ENCODE measurements around the gene ANKRD9.
"Not testable (repeated sequence)": the region's sequence is repeated elsewhere in the genome, so short reads cannot be mapped to it uniquely, and the experiment has no call there.

Gene ANKRD9, protein sequence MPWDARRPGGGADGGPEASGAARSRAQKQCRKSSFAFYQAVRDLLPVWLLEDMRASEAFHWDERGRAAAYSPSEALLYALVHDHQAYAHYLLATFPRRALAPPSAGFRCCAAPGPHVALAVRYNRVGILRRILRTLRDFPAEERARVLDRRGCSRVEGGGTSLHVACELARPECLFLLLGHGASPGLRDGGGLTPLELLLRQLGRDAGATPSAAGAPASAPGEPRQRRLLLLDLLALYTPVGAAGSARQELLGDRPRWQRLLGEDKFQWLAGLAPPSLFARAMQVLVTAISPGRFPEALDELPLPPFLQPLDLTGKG

DNA sequence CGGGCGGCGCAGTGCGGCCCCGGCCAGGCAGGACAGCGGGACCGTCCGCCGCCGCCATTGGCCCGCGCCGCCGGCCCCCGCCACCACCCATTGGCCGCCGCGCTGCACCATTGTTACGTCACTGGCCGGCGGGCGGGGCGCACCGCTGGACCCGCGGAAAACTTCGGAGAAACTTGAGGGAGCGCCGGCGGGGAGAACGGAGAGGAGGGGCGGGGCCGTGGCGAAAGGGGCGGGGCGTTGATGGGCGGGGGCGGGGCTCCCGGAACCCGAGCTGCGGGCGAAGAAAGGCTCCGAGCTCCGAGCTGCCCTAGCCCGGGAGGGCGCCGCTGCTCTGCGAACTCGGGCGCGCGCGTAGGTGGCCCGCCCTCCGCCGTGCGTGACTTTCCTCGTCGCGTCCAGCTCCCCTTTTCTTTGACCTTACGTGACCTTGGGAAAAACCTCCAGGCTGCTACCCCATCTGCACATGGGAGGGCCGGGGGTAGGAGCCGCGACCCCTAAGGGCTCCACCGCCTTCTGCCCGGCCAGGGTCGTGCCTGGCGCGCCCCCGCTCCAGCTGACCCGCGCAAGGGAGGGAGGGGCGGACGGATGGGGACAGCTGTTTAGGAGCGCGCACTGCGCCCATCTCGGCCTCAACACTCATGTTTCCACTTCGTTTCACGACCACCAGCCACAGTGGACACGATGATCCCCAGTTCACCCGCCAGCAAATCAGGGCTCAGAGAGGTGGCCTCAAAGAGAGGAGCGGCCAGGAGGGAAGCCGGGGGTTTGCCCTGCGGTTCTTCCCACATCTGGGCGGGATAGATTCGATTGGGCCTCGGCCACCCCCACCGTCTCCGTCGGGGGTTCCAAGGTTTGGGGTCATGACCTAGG lies at the start of gene ANKRD9:
TSS of gene ANKRD9 (minus strand) at position 31 of the 870 bp plus-strand sequence. CDS start 1,887 bp downstream, outside the sequence.
- DNase-seq: peak; percentile 96

DNA sequence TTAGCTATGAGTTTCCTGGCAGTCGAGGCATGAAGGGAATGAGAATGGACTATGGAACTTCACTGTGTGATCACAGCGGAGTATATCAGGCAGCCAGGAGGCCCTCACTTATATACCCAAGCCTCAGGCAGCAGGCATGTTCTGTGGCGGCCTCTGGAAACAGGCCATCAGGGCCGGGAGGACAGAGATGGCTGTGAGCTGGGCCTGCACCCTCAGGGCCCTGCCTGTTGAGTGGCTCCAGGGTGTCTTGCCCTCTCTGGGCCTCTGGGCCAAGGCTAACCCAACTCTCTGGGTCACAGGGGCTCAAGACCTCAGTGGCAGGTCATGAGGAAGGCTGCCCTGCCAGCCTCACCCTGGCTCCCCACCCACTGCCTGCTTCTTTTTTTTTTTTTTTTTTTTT lies 49.0 kb upstream of the ANKRD9 start:
- no peak for DNase-seq

DNA sequence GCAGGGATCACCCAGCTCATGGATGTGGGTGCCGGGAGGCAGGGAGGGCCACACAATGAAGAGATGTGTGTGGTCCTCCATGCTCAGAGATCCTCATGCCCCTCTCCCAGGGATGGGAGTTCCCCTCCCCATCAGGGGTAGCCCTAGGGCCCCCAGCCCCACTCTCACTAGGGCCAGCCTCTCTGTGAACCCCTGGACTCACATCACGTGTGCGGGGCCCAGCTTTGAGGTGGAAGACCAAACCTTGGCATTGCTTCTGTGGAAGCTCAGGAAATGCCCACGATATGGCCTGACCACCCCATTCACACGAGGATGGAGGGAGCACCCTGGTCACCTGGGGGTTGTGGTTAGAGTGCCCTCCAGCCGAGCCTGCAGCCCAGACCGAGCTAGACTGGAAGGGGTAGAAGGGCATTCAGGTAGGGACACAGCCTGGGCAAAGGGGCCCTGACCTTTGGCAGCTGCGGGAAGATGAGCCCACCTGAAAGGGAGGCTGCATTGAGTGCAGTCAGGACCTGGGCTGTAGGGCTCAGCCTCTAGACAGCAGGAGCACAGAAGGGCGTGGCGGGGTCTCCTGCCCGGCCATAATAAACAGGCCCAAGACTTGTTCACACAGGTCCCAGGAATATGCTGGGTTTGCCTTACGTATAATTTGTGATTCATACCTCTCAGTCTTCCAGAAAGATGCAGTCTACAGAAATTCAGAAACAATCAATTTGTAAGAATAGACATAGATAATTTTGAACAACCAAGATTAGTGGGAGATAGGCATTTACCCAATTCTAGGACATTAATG lies 48.1 kb upstream of the ANKRD9 start:
- DNase-seq: no peak

DNA sequence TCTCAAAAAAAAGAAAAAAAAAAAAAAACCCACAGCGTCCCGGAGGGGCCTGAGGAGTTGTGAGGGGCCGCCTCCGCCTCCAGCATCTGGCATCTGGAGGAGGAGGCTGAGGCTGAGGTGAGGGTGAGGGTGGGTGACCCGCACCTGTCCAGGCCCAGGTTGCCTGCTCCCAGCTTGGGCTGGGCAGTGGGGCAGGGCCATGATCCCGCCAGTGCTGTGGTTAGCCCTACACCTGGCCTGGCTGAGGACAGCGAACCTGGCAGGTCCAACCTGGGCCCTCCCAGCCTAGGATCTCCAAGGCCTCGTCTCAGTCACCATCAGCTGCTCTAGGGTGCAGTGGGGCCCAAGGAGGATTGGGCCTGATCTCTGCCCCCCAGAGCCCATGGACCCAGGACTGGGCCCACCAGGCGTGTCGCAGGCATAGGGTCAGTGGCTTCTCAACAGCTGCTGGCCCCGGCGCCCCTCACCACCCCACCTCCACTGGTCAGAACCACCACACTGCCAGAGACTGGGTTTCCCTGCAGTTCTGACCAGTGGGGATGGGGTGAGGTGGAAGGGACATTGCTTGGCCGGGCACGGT lies 46.6 kb upstream of the ANKRD9 start:
- DNase-seq: no peak

DNA sequence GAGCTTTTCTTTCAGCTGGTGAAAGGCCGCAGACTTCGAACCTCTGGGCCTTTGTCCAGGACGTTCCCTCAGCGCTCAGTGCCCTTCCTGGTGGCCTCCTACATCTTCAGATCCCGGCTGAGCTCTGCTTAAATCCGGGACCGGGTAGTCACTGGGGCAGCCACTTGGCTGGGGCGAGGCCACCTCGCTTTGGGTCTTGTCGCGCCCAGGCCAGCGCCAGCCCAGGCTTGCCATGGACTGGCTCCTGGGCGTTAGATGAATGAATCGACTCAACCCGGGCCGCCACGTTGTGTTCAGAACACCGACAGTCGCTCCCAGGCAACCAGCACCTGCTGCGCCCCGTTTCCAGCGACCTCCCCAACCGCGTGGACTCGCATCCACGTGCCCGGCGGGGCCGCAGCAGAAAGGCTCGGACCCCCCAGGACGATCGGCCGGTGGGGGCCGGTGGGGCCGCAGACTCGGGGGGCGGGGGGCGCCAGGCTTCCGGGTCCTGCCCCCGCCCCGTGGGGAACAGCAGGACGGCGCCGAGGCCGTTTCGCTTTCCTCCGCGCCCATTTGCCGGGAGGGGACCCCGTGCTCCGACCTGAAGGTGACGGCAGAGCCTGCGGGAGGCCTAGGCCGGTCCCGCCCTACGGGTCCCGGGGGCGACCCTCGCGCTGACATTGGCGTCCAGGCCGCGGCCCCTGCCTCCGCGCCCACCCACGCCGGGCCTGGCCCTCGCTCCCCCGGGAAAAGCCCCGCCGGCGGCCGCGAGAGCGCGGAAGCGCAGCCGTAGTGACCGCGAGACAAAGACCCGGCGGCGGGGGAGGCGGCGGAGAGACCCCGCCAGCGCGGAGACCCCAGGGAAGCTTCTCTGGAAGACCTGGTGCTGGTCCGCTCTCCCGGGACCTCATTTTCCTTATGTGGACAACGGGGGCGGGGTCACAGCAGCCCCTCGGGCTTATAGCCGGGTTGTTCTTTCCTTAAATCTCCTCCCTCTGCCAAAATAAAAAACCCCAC lies 45.5 kb upstream of the ANKRD9 start:
- peak; percentile 64 to 74 for DNase-seq

DNA sequence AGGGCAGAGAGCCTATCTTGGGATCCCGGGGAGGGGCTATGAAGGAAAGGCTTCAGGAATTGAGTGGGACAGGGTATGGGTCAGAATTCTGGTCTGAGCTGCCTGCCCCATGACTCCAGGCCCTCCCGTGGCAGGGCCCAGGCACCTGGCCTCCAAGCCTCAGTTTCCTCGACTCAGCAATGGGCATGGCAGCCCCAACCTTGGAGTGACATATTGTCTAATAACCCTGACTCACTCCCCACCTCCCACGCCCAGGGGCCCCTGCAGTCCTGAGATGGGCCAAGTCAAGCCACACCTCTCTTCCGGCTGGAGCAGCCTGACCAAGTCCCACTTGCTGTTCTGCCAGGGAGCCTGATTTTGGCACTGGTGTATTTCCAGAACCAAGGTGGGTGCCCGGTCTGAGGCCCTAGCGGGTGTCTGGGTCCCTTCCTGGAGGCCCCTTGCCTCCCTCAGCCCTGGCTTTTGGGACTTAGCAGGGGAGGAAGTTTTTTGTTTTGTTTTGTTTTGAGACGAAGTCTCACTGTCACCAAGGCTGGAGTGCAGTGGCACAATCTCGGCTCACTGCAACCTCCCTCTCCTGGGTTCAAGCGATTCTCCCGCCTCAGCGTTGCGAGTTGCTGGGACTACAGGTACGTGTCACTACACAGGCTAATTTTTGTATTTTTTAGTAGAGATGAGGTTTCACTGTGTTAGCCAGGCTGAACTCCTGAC lies 42.6 kb upstream of the ANKRD9 start:
- DNase-seq: peak; percentile 66 to 68

DNA sequence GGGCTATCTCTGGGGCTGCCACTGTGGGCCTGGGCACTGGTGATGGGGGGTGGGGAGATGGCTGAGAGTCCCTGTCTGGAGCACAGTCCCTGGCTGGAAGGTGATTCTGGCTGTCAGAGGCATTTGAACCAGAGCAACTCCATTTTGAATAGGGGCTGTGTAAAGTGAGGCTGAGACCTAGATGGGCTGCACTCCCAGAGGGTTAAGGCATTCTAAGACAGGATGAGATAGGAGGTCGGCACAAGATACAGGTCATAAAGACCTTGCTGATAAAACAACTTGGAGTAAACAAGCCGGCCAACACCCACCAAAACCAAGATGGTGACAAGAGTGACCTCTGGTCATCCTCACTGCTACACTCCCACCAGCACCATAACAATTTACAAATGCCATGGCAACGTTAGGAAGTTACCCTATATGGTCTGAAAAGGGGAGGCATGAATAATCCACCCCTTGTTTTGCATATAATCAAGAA lies 41.4 kb upstream of the ANKRD9 start:
- DNase-seq: not testable (repeated sequence)

DNA sequence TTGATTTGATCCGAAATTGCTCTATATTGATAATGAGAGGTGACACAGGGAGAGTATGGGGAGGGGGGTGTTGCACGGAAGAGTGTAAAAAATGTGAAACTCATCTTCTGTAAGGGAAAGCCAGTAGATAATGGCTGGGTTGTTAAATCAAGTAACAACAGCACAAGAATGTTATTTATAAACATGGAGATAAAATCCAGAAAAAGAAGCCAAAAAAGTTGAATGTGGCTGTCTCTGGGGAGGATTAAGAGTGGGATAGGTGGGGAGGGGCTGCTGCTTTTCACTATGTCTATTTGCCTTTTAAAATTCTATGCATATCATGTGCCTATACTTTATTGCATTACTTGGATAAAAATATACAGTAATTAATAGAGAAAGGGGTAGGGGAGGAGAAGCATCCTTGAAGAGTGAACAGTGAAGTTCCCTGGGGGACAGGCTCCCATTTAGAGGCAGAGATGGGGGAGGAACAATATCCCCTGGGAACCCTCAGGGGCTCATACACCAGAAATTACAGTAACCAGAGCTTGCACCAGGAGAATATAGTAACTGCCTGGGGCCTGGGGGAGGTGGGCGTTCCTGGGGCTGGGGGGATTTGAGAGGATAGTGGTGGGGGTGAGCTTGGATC lies 39.2 kb upstream of the ANKRD9 start:
- DNase-seq: no peak

DNA sequence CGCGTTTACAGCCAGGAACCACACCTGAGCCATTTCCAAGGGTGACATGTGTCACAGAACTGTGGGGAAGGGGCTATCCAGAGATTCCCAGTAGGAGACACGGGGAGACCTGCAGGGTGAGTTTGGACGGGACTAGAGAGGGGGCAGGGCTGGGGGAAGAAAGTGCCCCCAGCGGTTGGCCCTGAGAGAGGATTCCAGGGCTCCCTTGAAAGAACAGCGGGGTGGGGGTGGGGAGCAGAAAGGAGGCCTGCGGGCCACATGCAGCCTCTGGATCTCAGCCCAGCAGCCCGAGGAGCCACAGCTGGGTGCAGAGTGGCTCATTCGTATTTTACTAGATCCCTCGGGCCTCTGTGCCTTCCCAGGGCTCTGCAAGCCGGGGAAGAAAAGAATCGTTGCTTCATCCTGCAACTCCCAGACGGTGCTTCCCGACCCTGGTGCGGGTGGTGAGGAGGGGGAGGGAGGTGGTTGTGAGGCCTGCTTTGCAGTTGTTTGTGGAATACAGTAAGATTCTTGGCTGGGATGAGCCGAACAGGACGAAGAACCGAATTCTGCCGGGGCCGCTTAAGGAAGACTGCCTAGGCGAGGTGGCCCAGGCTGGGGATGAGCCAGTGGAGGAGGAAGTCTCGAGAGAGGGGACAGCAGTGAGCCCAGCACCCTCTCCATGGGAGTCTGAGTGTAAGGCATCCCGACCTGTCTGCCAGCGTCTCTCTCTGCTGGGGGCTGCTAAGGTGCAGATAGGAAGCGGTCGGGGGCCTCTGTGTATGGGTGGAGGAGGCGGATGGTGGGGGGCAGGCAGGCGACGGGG lies 36.1 kb upstream of the ANKRD9 start:
- no peak for DNase-seq

DNA sequence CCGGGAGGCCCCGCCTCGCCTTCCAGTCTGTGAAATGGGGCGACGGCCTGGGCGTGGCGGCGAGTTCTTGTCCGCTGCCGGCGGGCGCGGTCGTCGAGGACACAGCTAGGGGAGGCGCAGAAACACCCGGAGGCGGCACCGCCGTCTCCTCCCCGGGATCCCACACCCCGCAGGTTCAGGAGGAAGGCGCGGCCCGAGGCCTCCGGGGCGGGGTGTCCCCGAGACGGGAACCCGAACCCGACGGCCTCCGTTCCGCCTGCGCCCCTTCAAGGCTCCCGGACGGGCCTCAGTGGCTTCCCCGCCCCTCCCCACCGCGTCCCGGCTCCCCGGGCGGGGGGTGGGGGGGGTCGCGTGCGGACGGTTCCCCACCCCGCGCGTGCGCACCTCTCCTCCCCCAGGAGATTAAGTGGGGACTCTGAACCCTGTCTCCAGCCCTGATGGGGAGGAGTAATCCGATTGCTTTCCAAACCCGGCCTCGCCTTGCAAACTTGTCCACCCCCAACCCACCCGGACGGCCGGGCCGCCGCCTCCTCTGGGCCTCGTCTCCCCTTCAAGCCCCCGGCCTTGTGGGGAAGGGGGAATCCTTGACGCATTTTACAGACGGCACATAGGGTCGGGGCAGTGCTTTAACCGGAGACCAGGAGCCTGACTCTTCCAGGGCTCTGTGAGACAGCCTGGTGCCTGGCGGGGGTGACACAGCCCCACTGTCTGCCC lies 35.3 kb upstream of the ANKRD9 start:
- DNase-seq: peak in 1 of 2 experiments; percentile 40

DNA sequence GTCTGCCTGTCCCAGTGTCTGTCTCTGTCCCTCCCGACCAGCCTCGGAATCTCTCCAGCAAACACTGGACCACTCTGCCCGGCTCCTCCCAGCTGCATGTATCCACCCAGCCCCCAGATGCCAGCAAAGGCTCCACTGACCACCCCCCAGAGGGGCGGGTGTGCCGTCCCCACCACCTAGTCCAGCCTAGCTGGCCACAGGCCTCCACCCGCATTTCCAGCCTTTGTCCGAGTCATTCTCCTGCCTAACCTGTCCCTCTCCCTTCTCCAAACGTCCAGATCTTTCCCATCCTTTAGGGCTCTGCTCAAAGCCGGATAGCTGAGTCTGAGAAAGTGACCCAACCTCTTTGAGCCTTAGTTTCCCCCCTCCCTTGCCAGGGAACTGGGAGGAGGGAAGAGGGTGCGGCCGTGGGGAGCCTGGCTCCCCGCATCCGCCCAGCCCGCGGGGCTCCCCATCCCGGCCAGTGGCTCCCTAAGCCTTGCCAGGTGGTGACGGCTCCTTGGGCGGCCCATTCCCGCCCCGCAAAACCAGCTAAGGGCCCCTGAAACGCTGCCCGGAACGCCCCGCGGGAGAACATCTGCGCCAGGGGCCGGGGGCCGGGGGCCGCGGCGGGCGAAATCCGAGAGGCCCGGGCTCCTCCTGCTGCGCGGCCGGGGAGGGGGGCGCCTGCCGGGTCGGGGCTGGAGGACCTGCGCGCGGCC lies 34.6 kb upstream of the ANKRD9 start:
- no peak for DNase-seq

DNA sequence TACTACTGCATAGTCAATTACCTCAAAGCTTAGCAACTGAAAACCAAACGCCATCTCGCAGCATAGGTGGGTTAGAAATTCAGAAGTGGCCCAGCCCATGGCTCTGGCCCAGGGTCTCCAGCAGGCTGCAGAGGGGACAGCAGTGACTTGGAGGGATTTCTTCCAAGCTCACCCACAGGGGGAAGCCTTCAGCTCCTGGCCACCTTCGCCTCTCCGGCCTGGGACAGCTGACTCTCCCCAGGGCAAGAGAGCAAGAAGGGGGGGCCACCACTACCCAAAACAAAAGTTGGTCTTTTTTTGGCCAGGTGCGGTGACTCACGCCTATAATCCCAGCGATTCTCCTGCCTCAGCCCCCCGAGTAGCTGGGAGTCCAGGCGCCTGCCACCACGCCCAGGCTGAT lies 32.2 kb upstream of the ANKRD9 start:
- DNase-seq: no peak

DNA sequence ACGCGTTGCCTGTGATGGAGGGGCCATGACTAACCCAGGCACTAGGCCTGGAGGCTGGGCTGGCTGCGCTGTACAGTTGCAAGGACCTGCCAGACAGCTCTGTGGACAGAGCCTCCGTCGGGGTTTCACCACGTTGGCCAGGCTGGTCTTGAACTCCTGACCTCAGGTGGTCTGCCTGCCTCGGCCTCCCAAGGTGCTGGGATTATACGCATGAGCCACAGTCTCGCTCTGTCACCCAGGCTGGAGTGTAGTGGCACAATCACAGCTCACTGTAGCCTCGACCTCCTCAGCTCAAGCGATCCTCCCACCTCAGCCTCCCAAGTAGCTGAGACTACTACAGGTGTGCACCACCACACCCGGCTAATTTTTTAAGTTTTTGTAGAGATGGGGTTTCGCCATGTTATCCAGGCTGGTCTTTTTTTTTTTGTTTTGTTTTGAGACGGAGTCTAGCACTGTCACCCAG lies 31.5 kb upstream of the ANKRD9 start:
- not testable (repeated sequence) for DNase-seq

DNA sequence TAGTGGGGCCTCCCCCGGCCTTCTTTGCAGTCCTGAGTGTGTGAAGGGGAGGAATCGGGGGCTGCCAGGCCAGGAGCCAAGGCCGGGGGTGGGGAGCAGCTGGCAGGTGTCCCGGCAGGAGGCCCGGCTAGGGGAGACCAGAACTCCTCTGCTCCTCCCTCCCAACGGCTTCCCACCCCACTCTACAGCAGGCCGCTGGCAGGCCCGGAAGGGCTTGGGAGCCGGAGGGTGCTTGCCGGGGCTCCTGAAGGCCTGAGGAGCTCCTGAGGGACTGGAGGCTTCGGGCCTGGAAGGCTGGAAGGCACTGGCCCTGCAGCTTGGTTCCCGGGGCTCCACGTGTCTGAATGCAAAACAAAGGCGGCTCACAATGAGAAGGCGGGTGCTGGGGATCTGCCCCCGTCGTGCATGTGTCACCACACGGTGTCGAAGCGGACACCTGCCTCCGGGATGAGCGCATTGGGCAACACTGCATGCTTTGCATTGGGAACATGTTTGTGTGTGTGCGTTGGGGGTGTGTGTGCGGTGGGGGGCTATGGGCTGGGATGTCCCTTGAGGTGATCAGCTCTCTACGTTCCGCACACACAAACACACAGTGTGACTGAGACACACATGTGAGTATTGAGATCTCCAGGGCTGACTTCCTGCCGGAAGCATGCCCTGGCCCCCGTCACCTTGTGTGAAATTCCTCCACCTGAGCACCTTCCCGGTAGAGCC lies 30.9 kb upstream of the ANKRD9 start:
- DNase-seq: no peak

DNA sequence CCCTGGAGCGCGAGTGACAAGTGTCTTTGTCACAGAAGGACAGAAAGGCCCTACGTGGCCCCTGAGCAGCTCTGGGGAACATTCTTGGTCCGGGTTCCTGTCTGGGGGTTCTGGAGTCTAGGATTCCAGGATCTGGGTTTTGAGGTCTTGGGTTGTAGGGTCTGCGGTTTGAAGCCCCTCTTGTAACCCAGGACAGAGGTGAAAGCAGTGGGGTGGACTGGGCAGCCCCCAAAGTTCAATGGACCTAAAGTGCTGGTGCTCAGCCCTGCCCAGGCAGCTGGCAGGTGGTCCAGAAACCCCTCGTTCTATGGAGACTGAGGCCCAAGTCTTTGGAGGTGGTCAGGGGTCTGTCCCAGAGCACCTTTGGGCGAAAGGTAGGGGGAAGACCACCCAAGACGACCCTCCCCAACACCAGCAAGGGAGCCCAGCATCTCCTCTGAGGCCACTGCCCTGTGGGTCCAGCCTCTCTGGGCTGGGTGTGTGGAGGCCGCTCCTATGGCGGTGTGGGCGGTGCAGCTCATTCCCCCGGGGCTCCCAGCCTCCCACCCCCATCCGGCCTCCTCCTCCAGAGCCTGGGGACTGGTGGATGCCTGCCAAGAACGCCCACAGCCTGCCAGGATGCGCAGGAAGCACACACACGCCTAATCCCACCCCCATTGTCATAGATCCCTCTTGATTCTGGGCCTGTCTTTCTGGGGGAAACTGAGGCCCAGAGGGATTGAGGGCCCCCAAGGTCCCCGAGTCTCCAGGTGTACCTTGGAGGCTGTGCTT lies 30.2 kb upstream of the ANKRD9 start:
- no peak for DNase-seq

Measured in activated T-cell treated with anti-CD3 and anti-CD28 coated beads, Interleukin-2, amount 50 U/mL, for 48 hours (primary cell).